ENCODE measurements around the gene BCOR. TPM values are rescaled to one million over a fixed set of nuclear protein-coding genes. Genes with fewer than 3 reads are reported as not detected.

BCOR gene
- total RNA-seq, 2 experiments from 2014 or later = 26.1 to 26.3 TPM

DNA sequence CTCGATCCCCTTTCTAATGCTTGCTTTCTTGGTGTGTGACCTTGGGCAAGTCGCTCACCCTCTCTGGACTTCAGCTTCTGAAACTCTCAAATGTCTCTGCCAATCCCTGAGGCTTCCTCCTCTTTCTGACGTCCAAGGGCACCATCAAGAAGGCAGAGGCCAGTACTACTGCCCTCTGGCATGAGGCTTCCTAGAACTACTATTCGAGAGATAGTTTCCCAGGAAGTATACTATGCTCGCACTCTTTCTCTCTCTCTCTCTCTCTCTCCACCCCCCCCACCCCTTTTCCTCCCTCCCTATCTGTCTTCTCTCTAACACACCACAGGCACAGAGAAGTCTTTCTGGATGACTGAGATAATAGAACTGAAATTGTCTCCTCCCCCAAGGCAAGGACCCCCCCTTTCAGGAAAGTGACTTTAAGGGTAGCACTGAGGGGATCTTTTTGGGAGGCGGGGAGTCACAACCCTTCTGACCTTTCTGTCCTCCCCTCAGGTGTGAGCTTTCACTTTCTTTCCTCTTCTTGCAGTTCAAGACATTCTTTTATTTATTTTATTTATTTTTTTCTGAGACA, 20.0 kb upstream of the BCOR start:
- POLR2A ChIA-PET = interaction anchor here (0.6 kb wide), 1 partner anchor 49 kb away, joined by 3 read pairs; no protein-coding TSS in a partner anchor
- TF ChIP-seq CTCF (IDR thresholded peaks at IDR 0.05) = no peak
- ATAC-seq (ENCODE audit: poor library complexity) = no peak

GRCh38 chrX:40116925-40117324, 19.2 kb upstream of the BCOR start:
- H3K4me3 Mint-ChIP-seq = no peak overlapping the region
- no peak for TF ChIP-seq CTCF (IDR thresholded peaks at IDR 0.05)
- no peaks in the 10 kb centered on the region for H3K4me1 ChIP-seq (ENCODE audit: insufficient read depth, low read length)
- H3K27me3 ChIP-seq (ENCODE audit: control insufficient read depth in 1 of 2, insufficient read depth in 2 of 2, low read length in 2 of 2) = no peaks in the 10 kb centered on the region
- no peak overlapping the region for H3K27ac ChIP-seq (ENCODE audit: low read depth in 1 of 2, low read length in 2 of 2)
- intact Hi-C loops (cut with DNase I, micrococcal nuclease) = no loop called here
- H3K9me3 Mint-ChIP-seq = no peaks in the 10 kb centered on the region
- no peaks in the 10 kb centered on the region for H3K9me3 ChIP-seq (ENCODE audit: control insufficient read depth in 1 of 2, insufficient read depth in 1 of 2, low read length in 2 of 2)
- no peaks in the 10 kb centered on the region for H3K36me3 ChIP-seq (ENCODE audit: insufficient read depth, low read length)
- ATAC-seq (ENCODE audit: poor library complexity) (no peak), DNase-seq (no peak)
- no peaks in the 10 kb centered on the region for H3K4me1 Mint-ChIP-seq (ENCODE audit: low read depth)
- H3K27me3 Mint-ChIP-seq = no peaks in the 10 kb centered on the region
- ChIA-PET CTCF (no interaction called here), POLR2A (interaction anchor here (1.2 kb wide), 1 partner anchor 20 kb away, joined by 3 read pairs; no protein-coding TSS in a partner anchor)
- H3K36me3 Mint-ChIP-seq (ENCODE audit: low read depth) = no peaks in the 10 kb centered on the region
- H3K27ac Mint-ChIP-seq = no peak overlapping the region
- H3K4me3 ChIP-seq (ENCODE audit: low read length) = no peak overlapping the region

More for the DNA sequence above, 20.0 kb upstream of the BCOR start:
- Mint-ChIP-seq H3K27ac (no peak overlapping the region), H3K27me3 (no peaks in the 10 kb centered on the region), H3K36me3 (ENCODE audit: low read depth) (no peaks in the 10 kb centered on the region), H3K4me1 (ENCODE audit: low read depth) (no peaks in the 10 kb centered on the region), H3K9me3 (no peaks in the 10 kb centered on the region), H3K4me3 (no peak overlapping the region)
- intact Hi-C loops (cut with DNase I, micrococcal nuclease) = no loop called here
- no peaks in the 10 kb centered on the region for H3K27me3 ChIP-seq (ENCODE audit: control insufficient read depth in 1 of 2, insufficient read depth in 2 of 2, low read length in 2 of 2)
- H3K4me3 ChIP-seq (ENCODE audit: low read length) = no peak overlapping the region
- H3K4me1 ChIP-seq (ENCODE audit: insufficient read depth, low read length) = no peaks in the 10 kb centered on the region
- no peak for DNase-seq
- no peaks in the 10 kb centered on the region for H3K36me3 ChIP-seq (ENCODE audit: insufficient read depth, low read length)
- H3K27ac ChIP-seq (ENCODE audit: low read depth in 1 of 2, low read length in 2 of 2) = no peak overlapping the region
- CTCF ChIA-PET = no interaction called here
- H3K9me3 ChIP-seq (ENCODE audit: control insufficient read depth in 1 of 2, insufficient read depth in 1 of 2, low read length in 2 of 2) = no peaks in the 10 kb centered on the region

- CTCF ChIA-PET = no interaction called here
- ATAC-seq (ENCODE audit: poor library complexity) = no peak
- no peaks in the 10 kb centered on the region for H3K27me3 Mint-ChIP-seq
- Histone ChIP-seq H3K4me3 (ENCODE audit: low read length) (no peak overlapping the region), H3K36me3 (ENCODE audit: insufficient read depth, low read length) (no peaks in the 10 kb centered on the region), H3K4me1 (ENCODE audit: insufficient read depth, low read length) (peaks cover 8% of the 10 kb centered on the region), H3K27ac (ENCODE audit: low read depth in 1 of 2, low read length in 2 of 2) (no peak overlapping the region), H3K9me3 (ENCODE audit: control insufficient read depth in 1 of 2, insufficient read depth in 1 of 2, low read length in 2 of 2) (no peaks in the 10 kb centered on the region), H3K27me3 (ENCODE audit: control insufficient read depth in 1 of 2, insufficient read depth in 2 of 2, low read length in 2 of 2) (no peaks in the 10 kb centered on the region)
- H3K4me1 Mint-ChIP-seq (ENCODE audit: low read depth) = no peaks in the 10 kb centered on the region
- POLR2A ChIA-PET = interaction anchor here (2.7 kb wide), 1 partner anchor 15 kb away, joined by 9 read pairs; the partner anchor contains the start of gene BCOR
- intact Hi-C loops (cut with DNase I, micrococcal nuclease) = loop anchor here in 1 of 2 experiments (5.0 kb wide), 1 partner anchor 34 kb away; no protein-coding TSS in a partner anchor
- TF ChIP-seq CTCF (IDR thresholded peaks at IDR 0.05) = no peak
- no peaks in the 10 kb centered on the region for H3K9me3 Mint-ChIP-seq
- no peaks in the 10 kb centered on the region for H3K36me3 Mint-ChIP-seq (ENCODE audit: low read depth)
- no peak overlapping the region for H3K27ac Mint-ChIP-seq
- no peak for DNase-seq
- H3K4me3 Mint-ChIP-seq = no peak overlapping the region
Measured at GRCh38 chrX:40112996-40113395, 15.2 kb upstream of the BCOR start.
